Loucy (cell line): Measurements from ENCODE around the gene SIX4.

Source experiments
- H2AFZ ChIP-seq: fragments of 200-600 bp; sonication (generic); 2 replicates; pipeline ENCODE4 v1.6.0; 2016; ENCODE audit warnings: antibody characterized with exemption, mild to moderate bottlenecking, low read length, moderate library complexity
- H3F3A ChIP-seq: fragments of 200-600 bp; 2 replicates; pipeline ENCODE4 v1.6.0; 2016; ENCODE audit warnings: antibody characterized with exemption, low read depth, mild to moderate bottlenecking
- H3K27me3 ChIP-seq: fragments of 200-600 bp; sonication (generic); 2 replicates; pipeline ENCODE4 v1.6.1; 2014; ENCODE audit warnings: low read length, mild to moderate bottlenecking; ENCODE audit not compliant: insufficient read depth, poor library complexity, severe bottlenecking
- H3K36me3 ChIP-seq: fragments of 200-600 bp; sonication (generic); 2 replicates; pipeline ENCODE4 v1.6.1; 2016; ENCODE audit warnings: low read length; ENCODE audit not compliant: insufficient read depth
- H3K4me1 ChIP-seq: fragments of 200-600 bp; sonication (generic); 2 replicates; pipeline ENCODE4 v1.5.1; 2014; ENCODE audit warnings: low read length, mild to moderate bottlenecking; ENCODE audit not compliant: insufficient read depth, poor library complexity, severe bottlenecking
- H3K4me2 ChIP-seq: fragments of 200-600 bp; sonication (generic); 2 replicates; pipeline ENCODE4 v1.6.0; 2014; ENCODE audit warnings: antibody characterized with exemption, low read length, low read depth, mild to moderate bottlenecking; ENCODE audit not compliant: poor library complexity, severe bottlenecking
- H3K4me3 ChIP-seq: fragments of 200-600 bp; sonication (generic); 2 replicates; pipeline ENCODE4 v1.5.1; 2014; ENCODE audit warnings: low read length, mild to moderate bottlenecking, mixed read lengths; ENCODE audit not compliant: poor library complexity, severe bottlenecking
- H3K79me2 ChIP-seq: fragments of 200-600 bp; sonication (generic); 2 replicates; pipeline ENCODE4 v1.6.1; 2014; ENCODE audit warnings: low read length; ENCODE audit not compliant: insufficient read depth
- H3K9ac ChIP-seq: fragments of 200-600 bp; sonication (generic); 2 replicates; pipeline ENCODE4 v1.6.0; 2014; ENCODE audit warnings: mild to moderate bottlenecking, low read depth, low read length, moderate library complexity; ENCODE audit not compliant: poor library complexity, severe bottlenecking
- H3K9me2 ChIP-seq: fragments of 200-600 bp; sonication (generic); replicated peaks from 2 replicates; pipeline ENCODE4 v1.6.1; 2016; ENCODE audit warnings: low read depth, low read length, mixed read lengths
- H3K9me3 ChIP-seq: fragments of 200-600 bp; sonication (generic); 2 replicates; pipeline ENCODE4 v1.6.1; 2014; ENCODE audit warnings: mild to moderate bottlenecking, antibody characterized with exemption, low read length, low read depth; ENCODE audit not compliant: insufficient read depth
- H4K20me1 ChIP-seq: fragments of 200-600 bp; sonication (generic); 2 replicates; pipeline ENCODE4 v1.6.0; 2014; ENCODE audit warnings: antibody characterized with exemption, low read length, mild to moderate bottlenecking; ENCODE audit not compliant: insufficient read depth, poor library complexity, severe bottlenecking
- EZH2phosphoT487 ChIP-seq: fragments of 200-600 bp; IDR thresholded peaks from 2 replicates; pipeline ENCODE4 v1.6.1; 2018; ENCODE audit warnings: antibody characterized with exemption, mild to moderate bottlenecking, moderate library complexity, borderline replicate concordance
- TF ChIP-seq, protein P1 (sequence below): fragments of 200-600 bp; sonication (generic); conservative IDR thresholded peaks from 2 replicates; pipeline ENCODE4 v1.5.1; 2014; ENCODE audit warnings: mild to moderate bottlenecking, antibody characterized with exemption, low read length

Gene SIX4

DNA sequence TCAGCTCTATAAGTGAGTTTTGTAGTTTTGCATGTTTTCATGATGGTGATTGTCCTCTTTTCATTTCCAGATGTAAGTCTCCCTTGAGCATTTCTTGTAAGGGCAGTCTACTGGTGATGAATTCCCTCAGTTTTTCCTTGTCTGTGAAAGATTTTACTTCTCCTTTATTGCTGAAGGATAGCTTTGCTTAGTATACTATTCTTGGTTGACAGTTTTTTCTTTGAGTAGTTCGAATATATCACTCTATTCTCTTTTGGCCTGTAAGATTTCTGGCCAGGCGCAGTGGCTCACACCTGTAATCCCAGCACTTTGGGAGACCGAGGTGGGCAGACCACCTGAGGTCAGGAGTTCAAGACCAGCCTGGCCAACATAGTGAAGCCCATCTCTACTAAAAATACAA is 23.6 kb downstream of the SIX4 start:
- Histone ChIP-seq H3K4me3 (no peak overlapping the region), H3K9ac (no peak overlapping the region), H3K79me2 (no peaks in the 10 kb centered on the region), H2AFZ (no peak overlapping the region), H4K20me1 (no peaks in the 10 kb centered on the region), H3K9me3 (peaks cover 15% of the 10 kb centered on the region; the same call in 1 of the 2 replicates), H3K9me2 (no peaks in the 10 kb centered on the region), H3K27me3 (no peaks in the 10 kb centered on the region), H3K4me1 (no peaks in the 10 kb centered on the region), H3K4me2 (no peak overlapping the region), H3F3A (no peaks in the 10 kb centered on the region), H3K36me3 (no peaks in the 10 kb centered on the region)
- TF ChIP-seq, protein P1, sequence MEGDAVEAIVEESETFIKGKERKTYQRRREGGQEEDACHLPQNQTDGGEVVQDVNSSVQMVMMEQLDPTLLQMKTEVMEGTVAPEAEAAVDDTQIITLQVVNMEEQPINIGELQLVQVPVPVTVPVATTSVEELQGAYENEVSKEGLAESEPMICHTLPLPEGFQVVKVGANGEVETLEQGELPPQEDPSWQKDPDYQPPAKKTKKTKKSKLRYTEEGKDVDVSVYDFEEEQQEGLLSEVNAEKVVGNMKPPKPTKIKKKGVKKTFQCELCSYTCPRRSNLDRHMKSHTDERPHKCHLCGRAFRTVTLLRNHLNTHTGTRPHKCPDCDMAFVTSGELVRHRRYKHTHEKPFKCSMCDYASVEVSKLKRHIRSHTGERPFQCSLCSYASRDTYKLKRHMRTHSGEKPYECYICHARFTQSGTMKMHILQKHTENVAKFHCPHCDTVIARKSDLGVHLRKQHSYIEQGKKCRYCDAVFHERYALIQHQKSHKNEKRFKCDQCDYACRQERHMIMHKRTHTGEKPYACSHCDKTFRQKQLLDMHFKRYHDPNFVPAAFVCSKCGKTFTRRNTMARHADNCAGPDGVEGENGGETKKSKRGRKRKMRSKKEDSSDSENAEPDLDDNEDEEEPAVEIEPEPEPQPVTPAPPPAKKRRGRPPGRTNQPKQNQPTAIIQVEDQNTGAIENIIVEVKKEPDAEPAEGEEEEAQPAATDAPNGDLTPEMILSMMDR = no peak
- no peak for TF ChIP-seq EZH2phosphoT487

GRCh38 chr14:60695327-60695726 is 28.8 kb downstream of the SIX4 start:
- no peak overlapping the region for H3K9ac ChIP-seq
- H4K20me1 ChIP-seq = no peaks in the 10 kb centered on the region
- no peak for TF ChIP-seq EZH2phosphoT487
- TF ChIP-seq, protein P1 = no peak

DNA sequence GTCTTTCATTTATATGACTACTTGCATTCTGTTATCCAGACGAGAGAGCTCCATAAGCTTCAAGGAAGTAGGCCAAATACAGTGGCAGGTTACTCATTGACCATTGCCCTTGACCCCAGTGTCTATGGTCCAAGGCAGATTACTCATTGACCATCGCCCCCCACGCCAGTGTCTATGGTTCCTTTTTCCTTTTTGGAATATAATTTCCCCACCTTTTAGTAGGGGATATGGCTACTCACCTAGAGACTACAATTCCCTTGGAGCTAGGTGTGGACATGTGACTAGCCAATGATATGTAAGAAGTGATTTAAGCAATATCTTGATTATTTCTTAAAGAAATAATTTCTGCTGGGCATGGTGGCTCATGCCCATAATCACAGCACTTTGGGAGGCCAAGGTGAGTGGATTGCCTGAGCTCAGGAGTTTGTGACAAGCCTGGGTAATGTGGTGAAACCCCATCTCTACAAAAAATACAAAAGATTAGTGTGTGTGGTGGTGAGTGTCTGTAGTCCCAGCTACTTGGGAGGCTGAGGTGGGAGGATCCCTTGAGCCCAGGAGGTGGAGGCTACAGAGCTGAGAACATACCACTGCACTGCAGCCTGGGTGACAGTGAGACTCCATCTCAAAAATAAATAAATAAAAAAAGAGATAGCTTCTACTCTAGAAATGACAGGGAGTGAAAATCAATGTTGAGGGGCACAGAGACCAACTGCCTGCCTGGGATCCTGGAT is 32.6 kb downstream of the SIX4 start:
- Histone ChIP-seq H4K20me1 (no peaks in the 10 kb centered on the region), H3K9me3 (no peaks in the 10 kb centered on the region), H3K9ac (no peak overlapping the region), H3K9me2 (no peaks in the 10 kb centered on the region), H3K4me3 (no peak overlapping the region), H3K27me3 (no peaks in the 10 kb centered on the region), H3K4me2 (no peak overlapping the region), H3K79me2 (no peaks in the 10 kb centered on the region), H3K4me1 (no peaks in the 10 kb centered on the region), H3K36me3 (no peaks in the 10 kb centered on the region), H2AFZ (no peak overlapping the region), H3F3A (no peaks in the 10 kb centered on the region)
- TF ChIP-seq EZH2phosphoT487 = no peak
- TF ChIP-seq, protein P1 = no peak

More at GRCh38 chr14:60695327-60695726, 28.8 kb downstream of the SIX4 start:
- H3K9me2 ChIP-seq = no peaks in the 10 kb centered on the region
- no peaks in the 10 kb centered on the region for H3K79me2 ChIP-seq
- no peaks in the 10 kb centered on the region for H3K4me1 ChIP-seq
- no peaks in the 10 kb centered on the region for H3F3A ChIP-seq
- H3K4me2 ChIP-seq = no peak overlapping the region
- H3K27me3 ChIP-seq = no peaks in the 10 kb centered on the region
- H3K9me3 ChIP-seq = peaks cover 6% of the 10 kb centered on the region; the same call in 1 of the 2 replicates
- H3K4me3 ChIP-seq = no peak overlapping the region
- H2AFZ ChIP-seq = no peak overlapping the region
- H3K36me3 ChIP-seq = no peaks in the 10 kb centered on the region
